Common myeloid progenitor, CD34-positive (primary cell): ENCODE data around the gene PLCH2. TPM values are rescaled to one million over a fixed set of nuclear protein-coding genes. Genes with fewer than 3 reads are reported as not detected.
A peak's percentile ranks its signal among the peaks of the same experiment; 100 is the strongest.

ENCODE experiments used
- CTCF ChIA-PET: fragments of 350-600 bp; sonication (Branson Sonifier 250); formaldehyde crosslinking; loops from one replicate; lab custom pipeline; 2021; ENCODE audit warnings: antibody characterized with exemption; lab: Charles Lee
- POLR2A ChIA-PET: fragments of 350-600 bp; sonication (Branson Sonifier 250); formaldehyde crosslinking; loops from one replicate; lab custom pipeline; 2021; ENCODE audit warnings: antibody characterized with exemption; lab: Charles Lee
- DNase-seq, 3 donors: peaks; one replicate each; pipeline versions ENCODE4 v3.0.0 to v3.0.0-alpha.2; 2013
- H3K27ac ChIP-seq, 2 experiments: 1 replicate in 1 of 2; 2 replicates in 1 of 2; pipeline ENCODE4 v1.7.0; 2013; ENCODE audit warnings: inconsistent platforms in 2 of 2, low read length in 2 of 2, mild to moderate bottlenecking in 2 of 2, low read depth in 1 of 2, moderate library complexity in 1 of 2; ENCODE audit not compliant: severe bottlenecking in 2 of 2, insufficient read depth in 1 of 2, poor library complexity in 1 of 2
- H3K27me3 ChIP-seq, 5 experiments: replicated peaks in 2 of 5; 1 replicate in 3 of 5; 2 replicates in 2 of 5; pipeline versions ENCODE4 v1.6.1 to v1.7.0; 2013; ENCODE audit warnings: low read length in 4 of 5, mild to moderate bottlenecking in 2 of 5, moderate library complexity in 2 of 5, inconsistent platforms in 1 of 5; ENCODE audit not compliant: insufficient read depth in 5 of 5, control insufficient read depth in 4 of 5
- H3K36me3 ChIP-seq, 4 experiments: 1 replicate in 2 of 4; 2 replicates in 2 of 4; pipeline versions ENCODE4 v1.6.1 to v1.7.0; 2013; ENCODE audit warnings: low read length in 3 of 4, control low read depth in 1 of 4, mild to moderate bottlenecking in 1 of 4; ENCODE audit not compliant: control insufficient read depth in 4 of 4, insufficient read depth in 4 of 4
- H3K4me1 ChIP-seq, 4 experiments: 1 replicate in 3 of 4; 2 replicates in 1 of 4; pipeline versions ENCODE4 v1.6.1 to v1.7.1; 2013; ENCODE audit warnings: low read length in 3 of 4, mild to moderate bottlenecking in 3 of 4, control low read depth in 1 of 4, inconsistent platforms in 1 of 4, moderate library complexity in 1 of 4; ENCODE audit not compliant: control insufficient read depth in 4 of 4, insufficient read depth in 4 of 4; ENCODE audit errors: control extremely low read depth in 1 of 4
- H3K4me3 ChIP-seq, 7 experiments: 1 replicate in 4 of 7; 2 replicates in 3 of 7; pipeline versions ENCODE4 v1.5.1 to v1.7.0; 2013; ENCODE audit warnings: mild to moderate bottlenecking in 7 of 7, low read length in 6 of 7, moderate library complexity in 6 of 7, inconsistent platforms in 2 of 7, low read depth in 2 of 7, control low read depth in 1 of 7; ENCODE audit not compliant: insufficient read depth in 4 of 7, control insufficient read depth in 1 of 7; ENCODE audit errors: extremely low read depth in 1 of 7
- H3K9me3 ChIP-seq, 5 experiments: 1 replicate in 4 of 5; 2 replicates in 1 of 5; pipeline versions ENCODE4 v1.6.1 to v1.7.1; 2013; ENCODE audit warnings: low read length in 4 of 5, mild to moderate bottlenecking in 2 of 5, inconsistent platforms in 1 of 5, low read depth in 1 of 5, moderate library complexity in 1 of 5; ENCODE audit not compliant: control insufficient read depth in 4 of 5, insufficient read depth in 2 of 5; ENCODE audit errors: control extremely low read depth in 1 of 5
- WGBS: methylation state at CpG from one replicate; pipeline ENCODE4 v1.1.5; 2013; ENCODE audit not compliant: insufficient coverage; 5-methylcytosine and 5-hydroxymethylcytosine counted together
- polyA plus RNA-seq: library from polyadenylated mRNA; unstranded; fragments of 120-200 nt; gene quantifications from one replicate; pipeline ENCODE4 v1.2.1, GENCODE V29; 2013

Gene PLCH2
- polyA plus RNA-seq: 0.36 TPM

- H3K27me3 ChIP-seq: peaks cover 0 to 10% (median 0%) of the 10 kb centered on the region in 5 experiments
- WGBS: 84% methylated on average over 31 of the region's 34 CpGs
- H3K36me3 ChIP-seq: no peaks in the 10 kb centered on the region
- no peak within 1 kb of the TSS for H3K4me3 ChIP-seq
- ChIA-PET POLR2A (no interaction called here), CTCF (no interaction called here)
- H3K9me3 ChIP-seq: no peaks in the 10 kb centered on the region
- DNase-seq: no peak
- H3K4me1 ChIP-seq: peaks cover 0 to 3% (median 0%) of the 10 kb centered on the region in 4 experiments
- H3K27ac ChIP-seq: no peak within 1 kb of the TSS
Observed at GRCh38 chr1:2476061-2476999, at the start of gene PLCH2. Gene PLCH2 (plus strand): TSS chr1:2476289. CDS start chr1:2476589, 300 bp downstream.

GRCh38 chr1:2426540-2426939, 49.5 kb upstream of the PLCH2 start:
- DNase-seq: no peak
- 81% methylated on average over 16 of the region's 18 CpGs for WGBS
- peaks cover 0 to 18% (median 8%) of the 10 kb centered on the region in 4 experiments for H3K4me1 ChIP-seq
- CTCF ChIA-PET: interaction anchor here (1.1 kb wide), 1 partner anchor 102 kb away, joined by 3 read pairs; no protein-coding TSS in a partner anchor
- POLR2A ChIA-PET: no interaction called here
- no peaks in the 10 kb centered on the region for H3K36me3 ChIP-seq
- no peak overlapping the region for H3K4me3 ChIP-seq
- H3K9me3 ChIP-seq: peaks cover 0 to 12% (median 8%) of the 10 kb centered on the region in 5 experiments
- peaks cover 0 to 6% (median 0%) of the 10 kb centered on the region in 5 experiments for H3K27me3 ChIP-seq
- no peak overlapping the region for H3K27ac ChIP-seq

GRCh38 chr1:2427051-2427450, 49.0 kb upstream of the PLCH2 start:
- H3K27ac ChIP-seq: no peak overlapping the region
- H3K27me3 ChIP-seq: peaks cover 0 to 6% (median 0%) of the 10 kb centered on the region in 5 experiments
- CTCF ChIA-PET: interaction anchor here (0.8 kb wide), 1 partner anchor 15 kb away, joined by 3 read pairs; no protein-coding TSS in a partner anchor
- DNase-seq: no peak
- 90% methylated on average over 14 of the region's 18 CpGs for WGBS
- POLR2A ChIA-PET: no interaction called here
- H3K36me3 ChIP-seq: no peaks in the 10 kb centered on the region
- no peak overlapping the region for H3K4me3 ChIP-seq
- H3K9me3 ChIP-seq: peaks cover 0 to 12% (median 8%) of the 10 kb centered on the region in 5 experiments
- H3K4me1 ChIP-seq: peaks cover 0 to 18% (median 10%) of the 10 kb centered on the region in 4 experiments

- Histone ChIP-seq H3K4me1 (peaks cover 0 to 18% (median 10%) of the 10 kb centered on the region in 4 experiments), H3K9me3 (peaks cover 0 to 12% (median 7%) of the 10 kb centered on the region in 5 experiments), H3K27ac (no peak overlapping the region), H3K27me3 (peaks cover 0 to 5% (median 0%) of the 10 kb centered on the region in 5 experiments), H3K36me3 (no peaks in the 10 kb centered on the region), H3K4me3 (no peak overlapping the region)
- ChIA-PET POLR2A (no interaction called here), CTCF (interaction anchor here (0.5 kb wide), 1 partner anchor 1235 kb away, joined by 4 read pairs; no protein-coding TSS in a partner anchor)
- WGBS: 97% methylated on average over 10 of the region's 10 CpGs
- no peak for DNase-seq
Observed at GRCh38 chr1:2427976-2428375, 48.1 kb upstream of the PLCH2 start.

- H3K27me3 ChIP-seq: peaks cover 0 to 5% (median 0%) of the 10 kb centered on the region in 5 experiments
- ChIA-PET CTCF (interaction anchor here (0.5 to 1.3 kb wide), 2 partner anchors 234 to 1235 kb away, joined by 3 to 4 read pairs; partner anchors contain the start of gene FAAP20), POLR2A (no interaction called here)
- no peak overlapping the region for H3K27ac ChIP-seq
- no peaks in the 10 kb centered on the region for H3K36me3 ChIP-seq
- peaks cover 0 to 8% (median 3%) of the 10 kb centered on the region in 5 experiments for H3K9me3 ChIP-seq
- H3K4me3 ChIP-seq: no peak overlapping the region
- DNase-seq: no peak
- peaks cover 0 to 20% (median 10%) of the 10 kb centered on the region in 4 experiments for H3K4me1 ChIP-seq
- WGBS: 97% methylated on average over 27 of the region's 28 CpGs
Observed at GRCh38 chr1:2428490-2428889, 47.6 kb upstream of the PLCH2 start.

GRCh38 chr1:2429780-2430591, 46.1 kb upstream of the PLCH2 start:
- 77% methylated on average over 12 of the region's 20 CpGs for WGBS
- Histone ChIP-seq H3K27ac (no peak overlapping the region), H3K36me3 (no peaks in the 10 kb centered on the region), H3K4me1 (peaks cover 0 to 35% (median 18%) of the 10 kb centered on the region in 4 experiments), H3K4me3 (no peak overlapping the region), H3K27me3 (peaks cover 0 to 18% (median 0%) of the 10 kb centered on the region in 5 experiments), H3K9me3 (peaks cover 0 to 7% (median 3%) of the 10 kb centered on the region in 5 experiments)
- CTCF ChIA-PET: interaction anchor here (1.1 to 1.7 kb wide), 4 partner anchors 13 to 235 kb away, joined by 3 to 4 read pairs (median 4); partner anchors contain the start of gene FAAP20
- DNase-seq: peak in 2 of 3 donors; percentile 21 to 39
- POLR2A ChIA-PET: no interaction called here
